GM19455 (cell line): ENCODE data around the gene SPSB3.
"Not testable (repeated sequence)": the region's sequence is repeated elsewhere in the genome, so short reads cannot be mapped to it uniquely, and the experiment has no call there.

Source experiments
- ATAC-seq: cut with Tn5 transposase; IDR thresholded peaks from one replicate; pipeline ENCODE4 v1.9.1; 2021; ENCODE audit not compliant: unreplicated experiment

The SPSB3 gene

DNA sequence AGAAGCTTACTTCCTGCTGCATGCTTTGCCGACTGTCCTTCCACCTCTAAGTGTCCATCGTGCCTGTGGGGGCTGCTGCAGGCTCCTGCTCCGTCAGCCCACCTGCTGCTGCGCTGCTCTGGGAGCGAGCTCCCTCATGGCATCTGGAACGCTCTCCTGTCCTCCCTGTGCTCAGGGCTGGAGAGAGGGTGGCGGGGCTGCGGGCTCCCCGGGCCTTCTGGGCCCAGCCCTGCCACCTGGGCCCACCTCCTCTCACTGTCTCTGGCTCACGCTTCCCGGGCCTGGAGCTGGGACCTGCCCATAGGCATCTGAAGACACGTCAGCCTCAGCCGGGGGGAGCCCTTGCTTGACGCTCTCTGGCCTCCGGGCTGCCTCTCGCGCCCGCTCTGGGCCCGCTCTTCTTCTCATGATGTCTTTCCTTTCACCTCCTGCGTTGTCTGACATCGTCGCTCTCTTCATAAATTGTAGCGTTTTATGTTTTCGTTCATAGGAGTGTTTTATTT is 38.0 kb downstream of the SPSB3 start:
- ATAC-seq = no peak

DNA sequence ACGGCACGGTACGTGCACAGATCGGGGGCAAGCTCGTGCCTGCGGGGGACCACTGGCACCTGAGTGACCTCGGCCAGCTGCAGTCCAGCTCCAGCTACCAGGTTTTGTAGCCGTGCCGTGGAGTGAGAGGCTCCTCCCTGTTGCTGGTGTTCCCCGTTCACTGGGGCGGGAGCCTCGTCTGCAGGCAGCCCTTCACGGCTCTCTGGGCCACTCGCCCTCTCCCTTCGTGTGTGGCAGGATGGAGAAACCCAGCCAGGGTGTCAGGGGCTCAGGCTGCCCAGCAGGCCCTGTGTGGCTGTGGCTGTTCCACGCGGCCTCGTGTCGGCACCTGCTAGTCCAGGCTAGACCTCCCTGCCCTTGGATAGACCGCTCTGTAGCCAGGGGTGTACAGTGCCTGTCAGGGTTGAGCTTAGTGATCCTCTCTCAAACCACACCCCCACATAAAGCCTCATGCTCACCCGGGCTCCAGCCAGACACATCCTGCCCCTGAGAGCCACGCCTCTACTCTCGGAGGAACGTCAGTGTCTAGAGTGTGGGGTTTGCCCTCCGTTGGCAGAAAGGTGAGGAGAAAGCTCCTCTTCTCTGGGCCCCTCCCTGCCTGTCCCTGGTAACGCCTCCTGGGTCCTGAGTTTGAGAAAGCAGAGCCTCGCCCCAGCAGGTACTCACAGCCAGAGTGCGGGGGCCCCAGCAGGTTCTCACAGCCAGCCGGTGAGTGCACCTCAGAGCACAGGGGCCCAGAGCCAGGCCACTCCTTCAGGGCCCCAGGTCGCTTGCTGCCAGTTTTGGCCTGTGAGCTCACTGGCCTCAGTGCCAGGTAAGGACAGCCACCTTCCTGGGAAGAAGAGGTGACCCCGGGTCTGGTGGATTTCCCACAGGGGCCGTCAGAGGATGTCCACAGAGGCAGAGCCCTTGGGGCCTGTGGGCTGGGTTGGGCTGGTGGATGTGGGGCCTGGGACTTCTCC is 38.7 kb downstream of the SPSB3 start:
- no peak for ATAC-seq

DNA sequence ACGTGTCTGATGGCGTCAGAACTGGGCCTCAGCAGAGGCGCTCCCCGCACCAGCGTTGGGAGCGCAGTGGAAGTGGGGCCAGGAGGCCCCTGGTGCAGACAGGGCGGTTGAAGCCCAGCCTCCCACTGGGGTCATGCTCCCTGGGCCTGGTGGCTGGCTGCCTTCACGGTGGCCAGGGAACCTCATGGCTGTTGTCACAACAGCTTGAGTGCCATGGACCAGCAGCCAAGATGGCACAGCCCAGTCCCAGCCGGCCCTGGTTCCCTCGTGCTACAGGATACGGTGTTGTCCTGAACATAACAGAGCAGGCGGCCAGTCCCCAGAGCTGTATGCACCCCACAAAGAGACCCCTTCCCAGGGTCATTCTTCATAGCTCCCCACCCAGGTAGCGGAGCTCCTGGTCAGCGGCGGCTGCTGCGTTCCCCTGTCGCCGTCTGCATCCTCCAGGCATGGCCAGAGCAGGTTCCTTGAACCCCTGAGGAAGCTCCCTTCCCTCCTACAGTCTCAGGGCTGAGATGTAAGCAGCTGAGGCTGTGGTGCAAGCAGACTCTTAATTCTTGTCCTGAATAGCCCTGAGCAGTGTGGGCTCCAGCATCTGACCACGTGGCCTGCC is 40.7 kb downstream of the SPSB3 start:
- no peak for ATAC-seq

DNA sequence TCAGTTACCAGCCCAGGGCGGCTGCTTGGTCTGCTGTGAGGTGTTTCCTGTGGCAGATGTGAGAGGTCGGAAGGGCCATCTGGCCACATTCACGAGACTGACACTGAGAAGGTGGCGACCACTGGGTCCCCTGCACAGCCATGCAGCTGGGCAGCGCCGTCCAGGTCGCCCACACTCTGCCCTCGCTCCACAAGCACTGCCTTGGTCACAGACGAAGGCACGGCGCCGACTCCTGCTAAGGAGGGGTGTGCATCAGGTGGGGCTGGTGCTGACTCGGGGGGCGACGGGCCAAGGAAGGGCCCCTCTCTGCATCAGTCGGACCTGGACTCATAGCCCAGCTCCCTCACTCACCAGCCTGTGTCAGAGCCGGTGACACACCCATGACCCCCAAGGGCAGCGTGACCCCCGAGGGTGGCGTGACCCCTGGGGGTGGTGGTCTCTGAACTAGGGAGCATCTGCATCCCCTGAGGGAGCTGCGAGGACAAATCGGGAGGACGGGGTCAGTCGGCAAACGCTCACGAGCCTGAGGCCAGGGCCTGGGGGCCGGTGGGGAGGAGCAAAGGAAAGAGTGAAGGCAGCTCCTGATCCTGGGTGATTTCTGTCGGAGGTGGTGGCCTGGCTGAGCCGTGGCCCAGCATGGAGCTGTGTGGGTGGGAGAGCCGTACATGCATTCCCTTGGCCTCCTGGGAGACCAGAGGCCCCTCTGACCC is 41.4 kb downstream of the SPSB3 start:
- ATAC-seq = no peak

DNA sequence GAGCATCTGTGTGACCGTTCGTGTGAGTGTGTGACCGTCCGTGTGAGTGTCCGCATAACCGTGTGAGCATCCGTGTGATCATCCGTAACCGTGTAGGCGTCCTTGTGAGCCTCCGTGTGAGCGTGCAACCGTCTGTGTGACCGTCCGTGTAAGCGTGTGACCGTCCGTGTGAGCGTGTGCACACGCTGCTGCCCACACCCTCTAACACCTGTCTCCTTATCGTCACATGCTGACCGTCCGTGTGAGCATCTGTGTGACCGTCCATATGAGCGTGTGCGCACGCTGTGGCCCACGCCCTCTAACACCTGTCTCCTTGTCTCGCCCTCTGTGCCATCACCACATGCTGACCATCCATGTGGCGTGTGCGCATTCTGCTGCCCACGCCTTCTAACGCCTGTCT is 42.1 kb downstream of the SPSB3 start:
- ATAC-seq = no peak

DNA sequence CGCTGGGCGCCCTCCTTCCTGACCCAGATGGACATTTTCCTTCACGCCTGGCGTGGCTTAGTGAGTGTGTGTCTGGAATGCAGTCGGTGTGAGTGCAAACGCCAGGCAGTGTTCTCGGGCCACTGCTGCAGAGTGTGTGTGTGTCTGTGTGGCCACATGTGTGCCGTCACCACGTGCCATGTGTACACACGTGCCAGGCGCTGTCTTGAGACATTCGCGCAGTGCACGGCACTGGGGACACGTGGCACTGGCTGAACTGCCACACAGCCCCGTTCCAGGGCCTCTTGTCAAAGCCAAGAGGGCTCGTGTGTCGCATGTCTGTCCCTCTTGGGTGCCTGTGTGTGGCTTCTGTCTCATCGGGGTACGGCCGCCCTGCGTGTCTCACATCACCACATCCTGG is 47.6 kb downstream of the SPSB3 start:
- ATAC-seq = no peak

DNA sequence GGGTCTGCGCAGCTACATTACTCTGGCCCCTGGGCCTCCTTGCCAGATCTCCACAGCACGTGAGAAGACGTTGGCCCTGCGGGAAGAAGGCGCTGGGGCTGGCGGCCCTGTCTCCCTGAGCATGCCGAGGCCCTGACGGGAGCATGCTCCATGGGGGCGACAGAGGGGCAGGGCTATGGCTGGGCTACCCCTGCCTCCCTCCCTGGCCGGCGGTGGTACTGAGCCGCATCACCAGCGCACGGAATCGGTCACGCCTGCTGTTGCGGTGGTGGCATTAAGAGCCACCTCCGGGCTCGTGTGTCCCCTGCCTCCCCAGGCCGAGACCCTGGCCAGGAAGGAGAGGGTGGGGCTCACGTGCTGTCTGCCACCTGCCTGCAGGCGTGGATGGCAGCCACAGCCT is 48.2 kb downstream of the SPSB3 start:
- no peak for ATAC-seq

DNA sequence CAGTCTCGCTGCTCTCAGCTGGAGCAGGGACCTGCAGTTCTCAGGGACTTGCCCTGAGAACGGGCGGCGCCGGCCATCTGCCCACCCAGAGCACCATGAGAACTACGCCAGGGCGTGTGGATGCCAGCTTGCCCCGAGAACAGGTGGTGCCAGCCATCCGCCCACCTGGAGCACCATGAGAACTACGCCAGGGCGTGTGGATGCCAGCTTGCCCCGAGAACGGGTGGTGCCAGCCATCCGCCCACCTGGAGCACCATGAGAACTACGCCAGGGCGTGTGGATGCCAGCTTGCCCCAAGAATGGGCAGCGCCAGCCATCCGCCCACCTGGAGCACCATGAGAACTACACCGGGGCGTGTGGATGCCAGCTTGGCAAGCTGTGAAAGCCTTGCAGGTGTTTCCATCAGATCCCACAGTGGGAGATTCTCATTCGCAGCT is 49.8 kb downstream of the SPSB3 start:
- not testable (repeated sequence) for ATAC-seq

DNA sequence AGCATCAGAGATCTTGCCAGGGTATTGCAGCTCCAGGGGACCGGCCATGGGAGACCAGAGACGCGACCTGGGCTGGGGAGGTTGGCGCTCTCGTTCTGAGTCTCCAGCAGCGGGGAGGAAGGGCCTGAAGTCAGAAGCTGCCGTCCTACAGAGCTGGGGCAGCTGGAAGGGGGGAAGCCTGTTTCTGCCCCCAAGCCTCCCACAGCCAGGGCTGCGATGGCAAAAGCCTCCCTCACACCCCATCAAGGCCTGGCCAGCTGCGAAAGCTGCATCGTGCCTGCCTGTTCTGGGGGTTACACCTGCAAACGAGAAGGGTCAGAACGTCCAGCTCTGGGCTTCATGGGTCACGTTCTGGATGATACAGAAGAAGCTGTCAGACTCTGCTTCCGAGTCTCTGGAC is 50.3 kb downstream of the SPSB3 start:
- ATAC-seq = no peak

DNA sequence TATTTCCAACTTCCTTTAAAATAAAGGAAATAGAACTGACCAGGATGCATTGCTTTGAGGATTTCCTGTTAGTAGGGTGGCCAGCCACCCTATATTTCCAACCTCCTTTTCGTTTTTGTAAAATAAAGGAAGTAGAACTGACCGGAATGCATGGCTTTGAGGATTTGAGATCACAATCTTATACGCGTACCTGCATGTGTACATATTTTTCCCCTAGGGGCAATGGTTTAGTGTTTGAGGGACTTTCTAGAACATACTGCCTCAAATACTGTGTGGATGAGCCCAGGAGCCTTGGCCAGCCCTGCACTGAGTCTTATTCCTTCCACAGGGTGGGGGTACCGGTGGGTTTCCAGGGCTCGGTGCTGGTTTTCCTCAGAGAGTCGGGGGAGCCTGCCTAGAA is 50.8 kb downstream of the SPSB3 start:
- no peak for ATAC-seq

DNA sequence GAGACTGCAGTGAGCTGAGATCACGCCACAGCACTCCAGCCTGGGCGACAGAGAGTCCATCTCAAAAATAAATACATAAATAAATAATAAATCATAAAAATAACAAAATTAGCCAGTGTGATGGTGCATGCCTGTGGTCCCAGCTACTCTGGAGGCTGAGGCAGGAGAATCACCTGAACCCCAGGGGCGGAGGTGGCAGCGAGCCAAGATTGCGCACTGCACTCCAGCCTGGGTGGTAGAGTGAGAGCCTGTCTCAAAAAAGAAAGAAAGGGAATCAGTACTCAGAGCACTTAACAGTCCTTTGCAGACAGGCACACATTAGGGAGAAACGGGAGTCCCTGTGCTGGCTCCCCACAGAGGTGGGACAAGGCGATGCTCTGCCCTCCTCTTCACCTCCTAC is 51.3 kb downstream of the SPSB3 start:
- ATAC-seq = no peak

DNA sequence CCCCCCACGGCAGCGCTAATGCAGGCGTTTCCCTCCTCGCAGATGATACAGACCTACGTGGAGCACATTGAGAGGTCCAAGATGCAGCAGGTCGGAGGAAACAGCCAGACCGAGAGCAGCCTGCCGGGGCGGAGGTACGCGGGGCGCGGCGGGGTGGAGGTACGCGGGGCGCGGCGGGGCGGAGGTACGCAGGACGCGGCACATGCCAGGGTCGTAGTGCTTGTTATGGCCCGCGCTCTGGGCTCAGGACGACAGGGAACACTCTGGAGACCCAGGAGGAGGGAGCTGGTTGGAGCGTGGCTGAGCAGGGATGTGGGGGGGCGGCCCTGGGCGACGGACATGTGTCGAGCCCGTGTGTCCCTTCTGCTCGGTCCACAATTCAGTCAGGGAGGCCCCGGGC is 52.9 kb downstream of the SPSB3 start:
- ATAC-seq = no peak

DNA sequence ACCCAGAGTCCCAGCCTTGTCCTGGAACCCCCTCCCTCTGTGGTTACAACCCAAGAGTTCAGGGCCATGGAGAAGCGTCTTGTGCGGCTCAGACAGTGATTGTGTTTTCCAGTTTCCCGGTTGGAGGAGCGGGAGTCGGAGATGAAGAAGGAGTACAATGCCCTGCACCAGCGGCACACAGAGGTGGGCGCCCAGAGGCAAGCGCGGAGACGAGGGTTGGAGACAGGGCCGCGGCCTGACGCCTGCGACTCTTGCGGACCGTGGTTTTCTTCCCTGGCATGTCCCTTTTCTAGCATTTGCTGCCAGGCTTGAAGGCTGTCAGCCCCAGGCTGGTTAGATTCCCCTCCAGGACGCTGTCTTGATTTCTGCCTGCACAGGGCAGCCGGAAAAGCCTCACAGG is 53.3 kb downstream of the SPSB3 start:
- no peak for ATAC-seq

DNA sequence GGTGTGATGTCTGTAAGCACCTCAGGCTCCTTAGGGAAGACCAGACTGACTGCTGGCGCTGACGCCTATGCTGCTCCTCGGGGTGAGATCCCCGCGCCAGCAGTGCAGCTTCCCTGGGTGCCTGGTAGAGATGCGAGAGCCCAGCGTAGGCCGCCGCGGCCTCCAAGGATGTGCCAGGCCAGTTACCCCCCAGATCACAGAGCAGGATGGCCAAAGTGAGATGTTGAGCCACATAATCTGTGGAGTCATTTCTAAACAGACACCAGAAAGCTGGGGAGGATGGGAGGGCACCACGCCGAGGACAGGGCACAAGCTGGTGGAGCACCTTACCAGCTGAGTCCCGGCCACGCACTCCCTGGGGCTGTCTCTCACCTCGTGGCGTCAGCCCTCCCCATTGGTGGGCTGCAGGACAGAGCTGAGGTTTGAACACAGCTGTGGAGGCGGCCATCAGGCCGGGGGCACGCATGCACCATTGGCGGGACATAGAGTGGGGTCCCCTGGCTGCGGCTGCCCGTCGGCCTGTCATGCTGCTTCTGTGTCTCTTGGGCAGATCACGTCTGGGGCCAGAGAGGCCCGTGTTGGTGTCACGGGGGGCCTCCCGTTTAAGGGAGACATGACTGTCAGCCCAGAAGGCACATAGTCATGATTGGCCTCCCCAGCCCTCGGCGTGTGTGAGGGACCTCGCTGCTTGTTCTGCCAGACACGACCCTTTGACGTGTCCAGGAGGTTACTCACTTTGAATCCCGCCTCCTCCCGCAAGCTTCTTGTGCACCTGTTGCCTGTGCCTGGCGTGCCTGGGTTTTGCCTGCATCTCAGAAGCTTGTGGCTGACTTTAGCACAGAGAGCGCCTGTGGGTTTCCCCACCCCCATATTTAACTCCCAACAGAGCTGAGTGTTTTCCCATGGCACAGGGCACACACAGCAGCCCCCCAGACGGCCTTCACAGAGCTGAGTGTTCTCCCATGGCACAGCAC is 54.4 kb downstream of the SPSB3 start:
- no peak for ATAC-seq
